ENCODE results near the gene ART5.

Gene ART5

GRCh38 chr11:3679077-3679476 lies 37.3 kb upstream of the ART5 start:
- TF ChIP-seq, protein P1, sequence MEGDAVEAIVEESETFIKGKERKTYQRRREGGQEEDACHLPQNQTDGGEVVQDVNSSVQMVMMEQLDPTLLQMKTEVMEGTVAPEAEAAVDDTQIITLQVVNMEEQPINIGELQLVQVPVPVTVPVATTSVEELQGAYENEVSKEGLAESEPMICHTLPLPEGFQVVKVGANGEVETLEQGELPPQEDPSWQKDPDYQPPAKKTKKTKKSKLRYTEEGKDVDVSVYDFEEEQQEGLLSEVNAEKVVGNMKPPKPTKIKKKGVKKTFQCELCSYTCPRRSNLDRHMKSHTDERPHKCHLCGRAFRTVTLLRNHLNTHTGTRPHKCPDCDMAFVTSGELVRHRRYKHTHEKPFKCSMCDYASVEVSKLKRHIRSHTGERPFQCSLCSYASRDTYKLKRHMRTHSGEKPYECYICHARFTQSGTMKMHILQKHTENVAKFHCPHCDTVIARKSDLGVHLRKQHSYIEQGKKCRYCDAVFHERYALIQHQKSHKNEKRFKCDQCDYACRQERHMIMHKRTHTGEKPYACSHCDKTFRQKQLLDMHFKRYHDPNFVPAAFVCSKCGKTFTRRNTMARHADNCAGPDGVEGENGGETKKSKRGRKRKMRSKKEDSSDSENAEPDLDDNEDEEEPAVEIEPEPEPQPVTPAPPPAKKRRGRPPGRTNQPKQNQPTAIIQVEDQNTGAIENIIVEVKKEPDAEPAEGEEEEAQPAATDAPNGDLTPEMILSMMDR (IDR thresholded peaks at IDR 0.05; ENCODE audit: low read depth, low read length, missing control alignments): no peak
- no peak overlapping the region for H3K4me3 ChIP-seq (ENCODE audit: low read depth, low read length)
- no peak for DNase-seq (ENCODE audit: low read depth)
- in situ Hi-C loops (cut with HindIII; ENCODE audit: low sequenced_read_pairs): no loop called here

DNA sequence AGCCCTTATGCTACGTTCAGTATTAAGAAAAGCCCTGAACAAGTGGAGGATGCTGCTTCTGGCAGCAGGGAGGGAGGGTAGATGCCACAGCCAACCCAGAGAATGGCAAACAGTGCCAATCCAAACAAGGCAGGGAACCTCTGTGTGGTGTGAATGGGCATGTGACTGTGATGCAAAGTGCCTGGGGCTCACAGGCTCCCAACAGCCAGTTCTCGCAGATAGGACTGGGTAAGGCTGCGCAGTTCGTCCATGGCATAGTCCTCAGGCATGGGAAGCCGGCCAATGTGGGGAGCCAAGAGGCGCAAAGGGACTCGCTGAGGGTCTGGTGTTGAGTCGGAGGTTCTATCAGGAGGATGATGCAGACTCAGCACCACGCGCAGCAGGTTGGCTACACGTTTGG lies 34.2 kb upstream of the ART5 start:
- no peak overlapping the region for H3K4me3 ChIP-seq (ENCODE audit: low read depth, low read length)
- no peak for DNase-seq (ENCODE audit: low read depth)
- in situ Hi-C loops (cut with HindIII; ENCODE audit: low sequenced_read_pairs): no loop called here
- TF ChIP-seq, protein P1 (IDR thresholded peaks at IDR 0.05; ENCODE audit: low read depth, low read length, missing control alignments): no peak

DNA sequence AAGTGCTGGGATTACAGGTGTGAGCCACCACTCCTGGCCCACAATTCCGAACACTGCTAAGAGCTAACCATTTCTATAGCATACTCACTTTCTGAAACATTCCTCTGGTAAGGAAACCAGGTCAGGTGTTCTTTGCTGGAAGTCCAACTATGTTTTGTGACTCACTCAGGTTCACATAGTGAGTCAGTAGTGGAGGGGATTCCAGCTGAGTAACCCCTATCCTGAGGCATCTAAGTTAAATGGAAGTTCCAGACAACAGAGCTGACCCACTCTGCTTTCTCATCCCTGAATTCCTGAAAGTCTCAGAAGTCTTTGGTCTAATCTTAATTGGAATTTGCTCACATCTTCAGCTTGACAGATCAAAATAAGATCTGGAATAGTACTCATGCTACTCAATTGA lies 32.4 kb upstream of the ART5 start:
- TF ChIP-seq, protein P1 (IDR thresholded peaks at IDR 0.05; ENCODE audit: low read depth, low read length, missing control alignments): no peak
- H3K4me3 ChIP-seq (ENCODE audit: low read depth, low read length): no peak overlapping the region
- in situ Hi-C loops (cut with HindIII; ENCODE audit: low sequenced_read_pairs): no loop called here
- peak; percentile 71 for DNase-seq (ENCODE audit: low read depth)

GRCh38 chr11:3671334-3672254 lies 29.8 kb upstream of the ART5 start, which contains the start of gene CHRNA10:
TSS of gene CHRNA10 (minus strand) at chr11:3671384. CDS start at chr11:3671312, 72 bp downstream.
- in situ Hi-C loops (cut with HindIII; ENCODE audit: low sequenced_read_pairs): no loop called here
- no peak for DNase-seq (ENCODE audit: low read depth)
- TF ChIP-seq, protein P1 (IDR thresholded peaks at IDR 0.05; ENCODE audit: low read depth, low read length, missing control alignments): no peak
- no peak within 1 kb of the TSS for H3K4me3 ChIP-seq (ENCODE audit: low read depth, low read length)

- TF ChIP-seq, protein P1 (IDR thresholded peaks at IDR 0.05; ENCODE audit: low read depth, low read length, missing control alignments): no peak
- in situ Hi-C loops (cut with HindIII; ENCODE audit: low sequenced_read_pairs): no loop called here
- no peak for DNase-seq (ENCODE audit: low read depth)
These were observed 28.0 kb upstream of the ART5 start for GRCh38 chr11:3669742-3670183.

GRCh38 chr11:3669128-3669527 lies 27.3 kb upstream of the ART5 start:
- DNase-seq (ENCODE audit: low read depth): no peak
- TF ChIP-seq, protein P1 (IDR thresholded peaks at IDR 0.05; ENCODE audit: low read depth, low read length, missing control alignments): no peak
- no peak overlapping the region for H3K4me3 ChIP-seq (ENCODE audit: low read depth, low read length)
- in situ Hi-C loops (cut with HindIII; ENCODE audit: low sequenced_read_pairs): no loop called here

More at GRCh38 chr11:3669742-3670183, 28.0 kb upstream of the ART5 start:
- no peak overlapping the region for H3K4me3 ChIP-seq (ENCODE audit: low read depth, low read length)

Measured in astrocyte of the cerebellum (primary cell).